ENCODE measurements around the gene NDFIP1.

- TF ChIP-seq CTCF (IDR thresholded peaks at IDR 0.05): no peak
- TF ChIP-seq SIN3A (IDR thresholded peaks at IDR 0.05; ENCODE audit: borderline replicate concordance, insufficient read depth, low read depth, low read length): no peak
- TF ChIP-seq POLR2AphosphoS5 (IDR thresholded peaks at IDR 0.05; ENCODE audit: low read depth, low read length): no peak
- TF ChIP-seq, protein P1, sequence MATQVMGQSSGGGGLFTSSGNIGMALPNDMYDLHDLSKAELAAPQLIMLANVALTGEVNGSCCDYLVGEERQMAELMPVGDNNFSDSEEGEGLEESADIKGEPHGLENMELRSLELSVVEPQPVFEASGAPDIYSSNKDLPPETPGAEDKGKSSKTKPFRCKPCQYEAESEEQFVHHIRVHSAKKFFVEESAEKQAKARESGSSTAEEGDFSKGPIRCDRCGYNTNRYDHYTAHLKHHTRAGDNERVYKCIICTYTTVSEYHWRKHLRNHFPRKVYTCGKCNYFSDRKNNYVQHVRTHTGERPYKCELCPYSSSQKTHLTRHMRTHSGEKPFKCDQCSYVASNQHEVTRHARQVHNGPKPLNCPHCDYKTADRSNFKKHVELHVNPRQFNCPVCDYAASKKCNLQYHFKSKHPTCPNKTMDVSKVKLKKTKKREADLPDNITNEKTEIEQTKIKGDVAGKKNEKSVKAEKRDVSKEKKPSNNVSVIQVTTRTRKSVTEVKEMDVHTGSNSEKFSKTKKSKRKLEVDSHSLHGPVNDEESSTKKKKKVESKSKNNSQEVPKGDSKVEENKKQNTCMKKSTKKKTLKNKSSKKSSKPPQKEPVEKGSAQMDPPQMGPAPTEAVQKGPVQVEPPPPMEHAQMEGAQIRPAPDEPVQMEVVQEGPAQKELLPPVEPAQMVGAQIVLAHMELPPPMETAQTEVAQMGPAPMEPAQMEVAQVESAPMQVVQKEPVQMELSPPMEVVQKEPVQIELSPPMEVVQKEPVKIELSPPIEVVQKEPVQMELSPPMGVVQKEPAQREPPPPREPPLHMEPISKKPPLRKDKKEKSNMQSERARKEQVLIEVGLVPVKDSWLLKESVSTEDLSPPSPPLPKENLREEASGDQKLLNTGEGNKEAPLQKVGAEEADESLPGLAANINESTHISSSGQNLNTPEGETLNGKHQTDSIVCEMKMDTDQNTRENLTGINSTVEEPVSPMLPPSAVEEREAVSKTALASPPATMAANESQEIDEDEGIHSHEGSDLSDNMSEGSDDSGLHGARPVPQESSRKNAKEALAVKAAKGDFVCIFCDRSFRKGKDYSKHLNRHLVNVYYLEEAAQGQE (IDR thresholded peaks at IDR 0.05; ENCODE audit: insufficient read depth in 1 of 2, low read depth in 2 of 2, low read length in 1 of 2): no peak
- no peak for TF ChIP-seq TCF7L2 (IDR thresholded peaks at IDR 0.05; ENCODE audit: low read depth, low read length)
Measured at GRCh38 chr5:142078221-142078620, 30.4 kb upstream of the NDFIP1 start.
